Endometrium (tissue), 2 donors: ENCODE measurements around the gene SLC25A44.
"Not testable (repeated sequence)": the region's sequence is repeated elsewhere in the genome, so short reads cannot be mapped to it uniquely, and the experiment has no call there.

Source experiments
- FAIRE-seq: peaks from 2 replicates; lab custom pipeline; 2012; peaks lifted over from hg19 to GRCh38; lab: Jason Lieb, UNC
- donor health status: control.
- donor health status: control.

The SLC25A44 gene

DNA sequence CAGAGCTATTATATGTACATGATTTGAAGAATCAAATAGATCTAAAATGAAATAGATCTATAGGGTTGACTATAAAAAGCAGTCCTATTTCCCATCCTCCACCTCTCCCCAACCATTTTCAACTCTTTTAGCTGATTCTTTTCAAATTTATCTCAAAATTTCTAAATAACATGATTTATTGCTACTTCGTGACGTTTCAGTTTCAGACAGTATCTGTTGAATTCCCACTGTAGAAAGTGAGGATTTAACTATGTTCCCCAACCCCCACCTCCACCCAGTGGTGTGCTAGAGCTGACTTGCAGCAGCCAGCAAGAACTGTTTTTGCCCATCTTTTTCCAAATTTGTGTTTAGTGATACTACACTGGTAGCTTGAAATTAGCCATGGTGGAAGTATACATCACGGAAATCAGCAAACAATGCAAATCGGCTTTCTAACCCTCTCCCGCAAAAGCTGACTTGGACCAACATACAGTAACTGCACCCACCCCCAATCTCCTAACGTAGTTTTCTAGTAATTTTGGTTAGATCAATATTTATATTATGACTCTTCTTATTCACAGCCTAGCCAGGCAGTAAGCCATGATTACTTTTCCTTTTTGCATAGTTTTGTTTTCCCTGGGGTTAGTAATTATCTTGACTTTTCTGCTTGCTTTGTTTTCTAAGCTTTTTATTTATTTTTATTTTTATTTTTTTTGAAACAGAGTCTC is 29.6 kb upstream of the SLC25A44 start:
- FAIRE-seq = no peak

DNA sequence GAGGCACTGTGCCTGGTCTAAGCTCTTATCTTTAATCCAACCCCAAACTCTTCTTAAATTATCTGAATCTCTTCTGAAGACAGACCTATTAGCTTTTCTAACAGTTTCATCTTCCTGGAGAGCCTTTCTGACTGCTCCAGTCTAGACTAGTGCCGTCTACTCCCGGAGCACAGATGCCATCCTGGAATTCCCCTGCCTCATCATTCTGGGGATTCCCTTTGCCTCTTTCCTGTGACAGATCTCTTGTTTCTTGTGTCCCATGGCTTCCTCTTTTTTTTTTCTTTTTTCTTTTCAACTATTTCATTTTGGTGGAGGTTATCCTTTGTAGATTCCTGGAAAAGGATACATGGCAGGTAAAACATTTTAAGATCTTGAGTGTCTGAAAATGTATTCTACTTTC is 28.8 kb upstream of the SLC25A44 start:
- FAIRE-seq = no peak

DNA sequence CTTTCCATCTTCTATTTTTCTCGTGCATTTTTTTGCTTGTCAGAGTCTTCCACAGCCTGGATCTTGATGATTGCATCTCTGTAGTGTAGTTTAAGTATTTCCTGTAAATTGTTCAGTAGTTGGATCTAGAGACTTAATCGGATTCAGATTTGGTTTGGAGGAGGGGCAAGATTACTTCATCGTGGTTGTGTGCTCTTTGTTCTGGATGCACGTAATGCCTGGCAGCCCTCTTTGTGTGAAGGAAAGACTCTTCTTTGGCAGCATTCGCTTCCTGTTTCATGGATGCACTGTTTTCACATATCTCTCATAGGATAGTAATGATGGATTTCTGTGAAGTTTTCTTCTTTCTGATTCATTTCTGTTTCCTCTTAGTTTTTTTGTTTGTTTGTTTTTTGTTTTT is 26.4 kb upstream of the SLC25A44 start:
- FAIRE-seq = no peak

DNA sequence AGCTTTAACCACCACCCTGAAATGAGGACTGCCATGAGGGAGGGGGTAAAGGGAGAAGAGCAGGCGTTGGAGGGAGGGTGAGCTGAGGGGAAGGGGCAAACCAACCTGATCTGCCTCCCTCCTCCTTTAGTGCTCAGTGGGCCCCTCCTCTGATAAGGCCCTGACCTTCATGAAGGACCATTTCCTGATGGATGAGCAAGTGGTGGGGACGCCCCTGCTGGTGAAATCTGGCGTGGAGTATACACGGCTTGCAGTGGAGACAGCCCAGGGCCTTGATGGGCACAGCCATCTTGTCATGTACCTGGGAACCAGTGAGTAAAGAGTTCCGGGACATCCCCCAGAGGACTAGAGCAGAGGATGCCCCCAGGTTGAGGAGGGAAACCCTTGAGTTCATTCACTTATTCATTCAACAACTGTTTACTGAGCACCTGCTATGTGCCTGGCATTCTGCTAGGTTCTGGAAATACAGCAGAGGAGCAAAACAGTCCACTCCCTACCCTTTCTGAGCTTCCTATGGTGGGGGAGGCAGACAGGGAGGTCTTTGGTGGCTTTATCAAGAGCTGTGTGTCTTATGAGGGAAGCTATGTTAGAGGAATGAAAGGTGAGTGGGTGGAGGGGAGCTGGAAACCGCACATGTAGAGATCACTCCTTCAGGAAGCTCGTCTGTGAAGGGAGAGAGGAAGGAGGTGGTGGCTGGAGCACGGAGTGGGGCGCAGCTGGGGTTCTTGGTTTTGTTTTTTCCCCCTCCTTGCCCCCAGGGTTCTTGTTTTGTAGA is 21.0 kb upstream of the SLC25A44 start:
- FAIRE-seq = no peak

DNA sequence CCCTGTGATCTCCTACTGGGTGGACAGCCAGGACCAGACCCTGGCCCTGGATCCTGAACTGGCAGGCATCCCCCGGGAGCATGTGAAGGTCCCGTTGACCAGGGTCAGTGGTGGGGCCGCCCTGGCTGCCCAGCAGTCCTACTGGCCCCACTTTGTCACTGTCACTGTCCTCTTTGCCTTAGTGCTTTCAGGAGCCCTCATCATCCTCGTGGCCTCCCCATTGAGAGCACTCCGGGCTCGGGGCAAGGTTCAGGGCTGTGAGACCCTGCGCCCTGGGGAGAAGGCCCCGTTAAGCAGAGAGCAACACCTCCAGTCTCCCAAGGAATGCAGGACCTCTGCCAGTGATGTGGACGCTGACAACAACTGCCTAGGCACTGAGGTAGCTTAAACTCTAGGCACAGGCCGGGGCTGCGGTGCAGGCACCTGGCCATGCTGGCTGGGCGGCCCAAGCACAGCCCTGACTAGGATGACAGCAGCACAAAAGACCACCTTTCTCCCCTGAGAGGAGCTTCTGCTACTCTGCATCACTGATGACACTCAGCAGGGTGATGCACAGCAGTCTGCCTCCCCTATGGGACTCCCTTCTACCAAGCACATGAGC is 17.2 kb upstream of the SLC25A44 start:
- no peak for FAIRE-seq

DNA sequence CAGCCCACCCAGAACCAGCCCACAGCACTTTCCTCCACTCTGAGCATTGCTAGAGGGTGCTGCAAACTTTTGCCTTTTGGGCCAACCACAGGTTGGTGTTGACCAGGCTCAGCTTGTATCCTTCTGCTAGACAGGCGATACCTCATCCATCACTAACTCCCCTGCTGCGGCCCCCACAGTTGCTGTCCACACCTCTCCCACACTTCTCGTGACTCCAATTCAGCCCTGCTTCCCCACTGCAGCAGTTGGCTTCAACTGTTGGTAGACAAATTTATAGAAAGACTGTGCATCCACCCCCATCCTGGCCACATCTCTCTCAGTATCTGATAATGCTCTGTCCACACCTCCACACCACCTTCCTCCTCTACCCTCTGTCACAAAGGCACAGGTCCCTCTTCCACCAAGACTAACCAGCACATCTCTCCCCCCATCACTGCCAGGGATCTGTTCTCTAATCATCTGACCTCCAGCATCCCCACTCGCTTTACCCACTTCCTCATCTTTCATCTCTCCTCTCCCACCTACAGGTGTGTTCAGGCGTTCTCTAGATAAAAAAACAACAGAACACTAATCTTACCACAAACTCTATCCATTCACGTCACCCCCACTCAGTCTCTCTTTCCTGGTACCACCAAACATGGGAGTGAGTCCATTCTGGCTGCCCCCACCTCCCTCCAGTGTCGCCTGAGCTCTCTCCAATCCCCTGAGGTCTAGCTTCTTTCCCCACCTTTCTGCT is 15.8 kb upstream of the SLC25A44 start:
- FAIRE-seq = no peak

DNA sequence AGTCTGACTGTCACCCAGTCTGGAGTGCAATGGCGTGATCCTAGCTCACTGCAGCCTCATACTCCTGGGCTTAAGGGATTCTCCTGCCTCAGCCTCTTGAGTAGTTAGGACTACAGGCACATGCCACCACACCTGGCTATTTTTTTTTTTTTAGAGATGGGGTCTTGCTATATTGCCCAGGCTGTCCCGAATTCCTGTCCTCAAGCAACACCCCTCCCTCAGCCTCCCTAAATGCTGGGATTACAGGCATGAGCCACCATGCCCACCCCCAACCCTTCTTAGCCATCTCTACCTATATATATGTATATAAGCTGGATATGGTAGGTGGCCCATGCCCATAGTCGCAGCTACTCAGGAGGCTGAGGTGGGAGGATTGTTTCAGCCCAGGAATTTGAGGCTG is 13.4 kb upstream of the SLC25A44 start:
- FAIRE-seq = no peak

DNA sequence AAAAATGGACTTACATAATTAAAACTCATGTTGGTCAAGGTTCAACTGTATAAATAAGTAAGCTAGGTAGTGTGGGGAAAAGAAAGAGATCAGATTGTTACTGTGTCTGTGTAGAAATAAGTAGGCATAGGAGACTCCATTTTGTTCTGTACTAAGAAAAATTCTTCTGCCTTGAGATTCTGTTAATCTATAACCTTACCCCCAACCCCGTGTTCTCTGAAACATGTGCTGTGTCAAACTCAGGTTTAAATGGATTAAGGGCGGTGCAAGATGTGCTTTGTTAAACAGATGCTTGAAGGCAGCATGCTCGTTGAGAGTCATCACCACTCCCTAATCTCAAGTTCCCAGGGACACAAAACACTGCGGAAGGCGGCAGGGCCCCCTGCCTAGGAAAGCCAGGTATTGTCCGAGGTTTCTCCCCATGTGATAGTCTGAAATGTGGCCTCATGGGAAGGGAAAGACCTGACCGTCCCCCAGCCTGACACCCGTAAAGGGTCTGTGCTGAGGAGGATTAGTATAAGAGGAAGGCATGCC is 12.4 kb upstream of the SLC25A44 start:
- FAIRE-seq = not testable (repeated sequence)

DNA sequence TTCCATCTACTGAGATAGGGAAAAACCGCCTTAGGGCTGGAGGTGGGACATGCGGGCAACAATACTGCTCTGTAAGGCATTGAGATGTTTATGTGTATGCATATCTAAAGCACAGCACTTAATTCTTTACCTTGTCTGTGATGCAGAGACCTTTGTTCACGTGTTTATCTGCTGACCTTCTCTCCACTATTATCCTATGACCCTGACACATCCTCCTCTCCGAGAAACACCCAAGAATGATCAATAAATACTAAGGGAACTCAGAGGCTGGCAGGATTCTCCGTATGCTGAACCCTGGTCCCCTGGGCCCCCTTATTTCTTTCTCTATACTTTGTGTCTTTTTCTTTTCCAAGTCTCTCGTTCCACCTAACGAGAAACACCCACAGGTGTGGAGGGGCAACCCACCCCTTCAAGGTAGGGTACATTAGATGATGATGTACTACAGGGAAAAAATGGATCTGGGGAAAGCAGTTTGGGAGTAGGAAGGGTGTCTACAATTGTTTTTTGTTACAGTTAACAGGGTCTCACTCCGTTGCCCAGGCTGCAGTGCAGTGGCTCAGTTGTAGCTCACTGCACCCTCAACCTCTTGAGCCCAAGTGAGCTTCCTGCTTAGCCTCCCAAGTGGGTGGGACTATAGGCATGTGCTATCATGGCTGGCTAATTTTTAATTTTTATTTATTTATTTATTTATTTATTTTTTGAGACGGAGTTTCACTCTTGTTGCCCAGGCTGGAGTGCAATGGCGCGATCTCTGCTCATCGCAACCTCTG is 11.7 kb upstream of the SLC25A44 start:
- not testable (repeated sequence) for FAIRE-seq

DNA sequence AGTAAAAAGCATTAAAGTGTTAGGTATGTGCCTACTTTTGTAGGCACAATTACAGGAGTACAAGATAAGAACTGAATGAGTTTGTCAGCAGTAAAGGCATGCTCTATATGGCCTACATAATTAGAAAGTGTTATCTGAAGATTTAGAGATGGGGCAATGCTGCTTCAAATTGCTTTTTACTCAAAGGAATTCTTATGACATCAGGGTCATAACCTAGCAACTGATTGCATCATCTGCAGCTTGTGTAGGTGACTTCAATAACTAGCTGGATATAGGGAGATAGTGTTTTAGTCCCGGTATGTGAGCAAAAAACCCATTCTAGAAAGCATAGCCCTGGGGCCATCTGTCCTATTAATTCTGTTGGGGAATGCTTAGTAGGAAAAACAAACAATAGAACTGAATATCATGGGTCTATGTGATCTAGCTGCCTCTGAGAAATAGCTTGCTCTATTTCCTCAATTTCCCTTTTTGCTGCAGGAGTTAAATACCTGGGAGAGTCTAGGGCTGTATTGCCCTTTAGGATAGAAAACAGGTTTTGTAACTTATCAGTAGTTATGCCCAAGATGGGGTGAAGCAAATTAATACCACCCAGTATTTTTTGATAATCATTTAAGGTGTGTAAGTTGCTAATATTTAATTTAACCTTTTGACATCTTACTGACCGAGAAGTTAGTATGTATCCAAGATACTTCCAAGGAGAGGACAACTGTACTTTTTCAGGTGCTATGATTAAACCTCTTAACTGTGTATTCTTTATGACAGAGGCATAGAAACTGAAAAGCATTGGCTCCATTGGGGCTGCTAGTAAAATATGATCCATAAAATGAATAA is 7.3 kb upstream of the SLC25A44 start:
- not testable (repeated sequence) for FAIRE-seq

DNA sequence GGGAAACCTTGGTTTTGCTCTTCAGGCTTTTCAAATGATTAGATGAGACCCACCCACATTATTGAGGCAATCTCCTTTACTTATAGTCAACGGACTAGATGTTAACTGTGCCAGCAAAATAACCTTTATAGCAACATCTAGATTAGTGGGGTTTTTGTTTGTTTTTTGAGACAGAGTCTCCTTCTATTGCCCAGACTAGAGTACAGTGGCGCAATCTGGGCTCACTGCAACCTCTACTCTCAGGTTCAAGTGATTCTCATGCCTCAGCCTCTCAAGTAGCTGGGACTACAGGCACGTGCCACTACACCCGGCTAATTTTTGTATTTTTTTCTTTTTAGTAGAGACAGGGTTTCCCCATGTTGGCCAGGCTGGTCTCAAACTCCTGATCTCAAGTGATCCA is 3.6 kb upstream of the SLC25A44 start:
- FAIRE-seq = not testable (repeated sequence)

DNA sequence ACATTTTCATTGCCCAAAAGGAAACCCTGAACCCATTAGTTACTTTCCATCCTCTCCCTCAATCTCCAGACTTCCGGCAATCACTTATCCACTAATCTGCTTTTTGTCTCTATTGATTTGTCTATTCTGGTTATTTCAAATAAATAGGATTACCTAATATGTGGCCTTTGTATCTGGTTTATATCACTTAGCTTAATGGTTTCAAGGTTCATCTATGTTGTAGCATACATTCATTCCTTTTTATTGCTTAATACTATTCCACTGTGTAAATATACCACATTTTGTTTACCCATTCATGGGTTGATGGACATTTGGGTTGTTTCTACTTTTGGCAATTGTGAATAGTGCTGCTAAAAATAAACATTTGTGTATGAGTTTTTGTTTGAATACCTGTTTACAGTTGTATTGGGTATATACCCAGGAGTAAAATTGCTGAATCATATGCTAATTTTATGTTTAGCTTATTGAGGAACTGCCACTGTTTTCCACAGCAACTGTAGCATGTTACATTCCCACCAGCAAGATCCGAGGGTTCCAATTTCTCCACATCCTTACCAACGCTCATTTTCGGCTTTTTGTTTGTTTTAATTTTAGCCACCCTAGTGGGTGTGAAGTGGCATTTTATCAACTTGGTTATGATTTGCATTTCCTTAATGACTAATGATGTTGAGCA is 2.5 kb upstream of the SLC25A44 start:
- no peak for FAIRE-seq

DNA sequence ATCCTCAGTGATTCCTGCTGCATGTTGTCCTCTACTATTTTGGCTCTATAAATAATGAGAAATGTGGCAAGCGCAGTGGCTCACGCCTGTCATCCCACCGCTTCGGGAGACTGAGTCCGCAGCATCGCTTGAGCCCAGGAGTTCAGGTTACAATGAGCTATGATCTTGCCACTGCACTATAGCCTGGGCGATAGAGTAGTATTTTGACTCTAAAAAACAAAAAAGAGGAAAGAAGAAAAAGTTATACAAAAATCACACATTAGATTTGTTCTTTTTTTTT is 756 bp upstream of the SLC25A44 start:
- FAIRE-seq = no peak

DNA sequence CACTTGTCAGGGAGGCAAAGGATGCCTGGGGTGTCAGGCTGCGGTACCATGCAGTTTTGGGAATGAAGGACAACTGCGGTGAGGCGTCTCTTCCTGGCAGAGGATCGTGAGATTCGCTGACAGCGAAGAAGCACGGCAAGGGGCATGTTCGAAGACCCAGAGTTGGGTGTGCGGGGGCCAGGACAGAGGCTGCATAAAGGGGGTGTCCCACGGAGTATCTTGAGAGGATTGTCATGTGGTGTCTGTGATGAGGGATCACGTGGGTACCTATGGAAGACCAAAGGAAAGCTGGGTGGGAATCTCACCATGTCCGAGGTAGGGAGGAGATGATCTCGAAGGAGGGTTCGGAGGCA is 372 bp downstream of the SLC25A44 start:
- FAIRE-seq = no peak

DNA sequence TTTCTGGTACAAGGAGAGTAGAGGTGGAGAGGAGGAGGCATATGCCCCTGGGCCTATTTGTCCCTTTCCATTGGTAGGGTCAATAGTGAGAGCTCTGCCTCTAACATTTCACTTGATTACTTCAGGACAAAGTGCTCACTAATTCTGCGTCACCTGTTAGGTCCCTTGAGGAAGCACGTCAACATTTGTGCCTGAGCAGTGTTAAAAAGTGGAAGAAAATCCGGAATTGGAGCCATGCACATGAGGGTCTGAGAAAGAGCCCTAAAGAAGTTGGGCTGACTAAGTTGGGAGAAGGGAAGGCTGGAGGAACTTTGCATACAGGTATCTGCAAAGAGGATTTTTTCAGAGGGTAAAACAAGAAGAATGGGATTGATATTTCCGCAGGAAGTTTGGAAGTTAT is 1.9 kb downstream of the SLC25A44 start:
- FAIRE-seq = no peak

DNA sequence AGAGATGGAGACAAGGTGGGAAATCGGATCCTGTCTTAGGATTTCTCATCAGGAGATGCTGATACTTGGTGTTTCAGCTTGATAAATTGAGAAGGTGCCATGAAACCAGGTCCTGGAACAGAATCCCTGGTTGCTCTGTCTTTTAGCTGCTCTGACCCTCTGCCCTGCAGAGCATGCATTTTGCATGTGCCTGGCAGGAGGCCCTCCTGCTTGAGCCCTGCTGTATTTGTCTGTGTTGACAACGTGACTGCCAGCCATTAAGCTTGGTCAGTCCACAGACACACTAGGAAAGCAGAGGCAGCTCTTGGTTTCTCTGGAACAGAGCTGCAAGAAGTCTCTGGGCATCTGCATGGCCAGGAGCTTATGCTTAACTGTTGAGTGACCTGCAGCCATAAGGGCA is 2.5 kb downstream of the SLC25A44 start:
- FAIRE-seq = no peak

DNA sequence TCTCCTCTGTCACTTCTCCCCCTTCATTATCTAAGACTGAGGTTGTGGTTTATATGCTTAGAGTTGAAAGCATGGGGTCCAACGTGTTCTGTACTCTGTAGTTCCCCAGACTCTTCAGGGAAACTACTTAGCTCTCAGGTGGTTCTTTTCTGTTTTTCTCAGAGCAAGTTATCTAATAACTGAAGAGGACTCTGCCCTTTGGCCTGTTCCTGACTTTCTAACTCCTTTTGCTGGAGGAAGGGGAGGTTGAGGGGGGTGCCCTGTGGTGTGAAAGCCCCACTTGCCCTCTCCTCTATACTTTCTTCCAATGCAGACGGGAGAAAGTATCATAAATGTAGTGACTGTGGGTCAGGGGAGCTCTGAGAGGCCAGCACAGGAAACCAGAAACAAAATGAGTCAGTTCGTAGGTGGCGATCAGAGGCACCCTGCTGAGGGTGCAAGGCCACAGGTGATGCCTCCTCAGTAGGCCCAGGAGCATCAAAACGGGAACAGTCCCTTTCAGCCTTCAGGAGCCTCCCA is 5.0 kb downstream of the SLC25A44 start:
- FAIRE-seq = no peak

DNA sequence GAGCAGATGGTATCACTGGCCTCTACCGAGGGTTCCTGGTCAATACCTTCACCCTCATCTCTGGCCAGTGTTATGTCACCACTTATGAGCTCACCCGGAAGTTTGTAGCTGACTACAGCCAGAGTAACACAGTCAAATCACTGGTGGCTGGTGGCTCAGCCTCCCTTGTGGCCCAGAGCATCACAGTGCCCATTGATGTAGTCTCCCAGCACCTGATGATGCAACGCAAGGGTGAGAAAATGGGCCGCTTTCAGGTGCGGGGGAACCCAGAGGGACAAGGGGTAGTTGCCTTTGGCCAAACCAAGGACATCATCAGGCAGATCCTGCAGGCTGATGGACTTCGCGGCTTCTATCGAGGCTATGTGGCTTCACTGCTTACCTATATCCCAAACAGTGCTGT is 6.1 kb downstream of the SLC25A44 start:
- no peak for FAIRE-seq

DNA sequence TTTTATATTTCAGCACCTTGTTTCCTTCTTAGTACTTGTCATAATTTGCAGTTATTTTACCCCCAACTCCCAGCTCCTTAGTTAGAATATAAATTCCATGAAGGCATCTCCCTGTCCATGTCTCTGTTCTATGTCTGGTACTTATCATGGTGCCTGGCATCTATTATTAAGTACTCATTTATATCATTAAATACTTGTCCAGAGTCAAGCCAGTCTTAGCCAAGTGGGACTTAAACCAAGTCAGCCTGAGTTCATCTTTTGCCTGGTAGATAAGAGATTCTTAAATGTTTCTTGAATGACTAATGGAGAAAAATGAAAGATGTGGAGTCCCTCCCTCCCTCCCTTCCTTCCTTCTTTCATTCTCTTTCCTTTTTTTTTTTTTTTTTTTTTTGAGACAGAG is 9.4 kb downstream of the SLC25A44 start:
- FAIRE-seq = no peak

DNA sequence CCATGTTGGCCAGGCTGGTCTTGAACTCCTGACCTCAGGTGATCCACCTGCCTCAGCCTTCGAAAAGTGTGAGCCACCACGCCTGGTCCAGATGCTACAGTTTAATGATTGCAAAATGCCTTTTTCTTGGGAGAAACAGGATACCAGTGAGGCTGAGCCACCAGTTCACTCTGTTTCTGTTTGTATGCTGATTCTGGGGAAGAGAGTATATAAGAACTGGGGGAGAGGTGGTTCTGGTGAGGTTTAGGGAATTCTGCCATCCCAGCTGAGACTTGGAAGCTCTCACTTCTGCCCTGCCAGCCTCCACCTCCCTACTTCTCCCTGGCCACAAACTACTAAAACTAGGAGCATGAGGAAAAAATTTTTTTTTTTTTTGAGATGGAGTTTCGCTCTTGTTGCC is 10.8 kb downstream of the SLC25A44 start:
- FAIRE-seq = no peak
